ENCODE measurements around the gene MRPS10. TPM values are rescaled to one million over a fixed set of nuclear protein-coding genes. Genes with fewer than 3 reads are reported as not detected.

MRPS10 gene
- total RNA-seq, 1 experiment from 2014 or later: 57.7 TPM

DNA sequence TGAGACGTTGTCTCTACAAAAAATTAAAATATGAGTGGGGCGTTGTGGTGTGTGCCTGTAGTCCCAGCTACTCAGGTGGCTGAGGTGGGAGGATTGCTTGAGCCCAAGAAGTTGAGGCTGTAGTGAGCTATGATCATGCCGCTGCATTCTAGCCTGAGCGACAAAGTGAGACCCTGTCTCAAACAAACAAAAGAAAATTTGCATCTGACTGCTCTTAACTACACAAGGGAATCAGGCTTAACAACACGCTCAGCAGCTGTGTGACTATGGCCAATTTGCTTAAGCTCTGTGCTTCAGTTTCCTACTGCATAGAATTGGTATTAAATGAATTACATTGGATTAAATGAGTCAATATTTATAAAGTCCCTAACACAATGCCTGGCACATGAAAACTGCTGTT is 24.3 kb upstream of the MRPS10 start:
- no peak for DNase-seq (ENCODE audit: low spot score)
- in situ Hi-C loops (cut with HindIII; ENCODE audit: low sequenced_read_pairs): no loop called here

DNA sequence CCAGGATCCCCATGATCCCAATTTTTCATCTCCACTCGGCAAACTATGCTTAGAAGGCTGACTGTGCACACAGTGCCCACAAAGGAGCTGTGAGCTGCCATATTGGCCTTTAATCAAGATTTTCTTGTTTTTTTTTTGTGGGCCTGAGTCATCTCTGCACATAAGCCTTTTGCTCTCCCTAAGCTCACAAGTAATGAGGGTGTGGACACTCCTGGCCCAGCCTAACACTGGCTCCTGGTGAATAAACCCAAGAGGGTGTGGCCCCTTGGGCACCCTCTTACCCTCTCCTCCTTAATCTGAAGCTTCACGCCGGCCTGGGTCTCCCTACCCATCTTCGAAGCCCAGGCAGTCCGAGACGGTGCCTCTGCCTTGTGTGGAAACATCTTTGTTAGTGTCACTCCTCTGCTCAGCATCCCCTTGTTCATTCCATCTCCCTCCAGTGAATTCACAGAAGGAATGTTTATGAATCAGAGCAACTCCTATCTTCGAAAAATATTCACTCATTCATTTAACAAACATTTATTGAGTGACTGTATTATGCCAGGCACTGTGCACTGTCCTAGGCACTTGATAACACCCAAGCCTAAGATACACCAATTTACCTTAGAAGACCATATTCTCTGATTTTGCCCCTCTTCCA is 22.2 kb upstream of the MRPS10 start:
- DNase-seq (ENCODE audit: low spot score): no peak
- in situ Hi-C loops (cut with HindIII; ENCODE audit: low sequenced_read_pairs): no loop called here

DNA sequence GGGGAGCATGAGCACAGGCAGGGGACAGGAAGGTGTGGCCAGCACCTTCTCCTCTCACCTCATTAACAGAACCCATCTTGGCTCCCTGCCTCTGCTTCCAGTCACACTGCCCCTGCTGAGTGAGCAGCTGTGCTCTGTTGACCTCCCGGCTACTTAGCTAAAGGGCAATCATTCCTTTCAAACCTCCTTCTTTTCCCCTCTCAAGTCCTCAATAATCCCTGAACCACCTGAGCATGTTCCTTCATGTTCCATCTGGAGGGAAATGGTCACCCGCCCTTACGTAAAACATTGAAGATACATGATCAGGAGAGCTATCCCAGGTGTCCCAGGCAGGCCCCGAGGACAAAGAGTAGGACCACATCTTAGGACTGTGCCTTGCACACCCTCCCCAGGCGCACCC is 21.7 kb upstream of the MRPS10 start:
- in situ Hi-C loops (cut with HindIII; ENCODE audit: low sequenced_read_pairs): no loop called here

DNA sequence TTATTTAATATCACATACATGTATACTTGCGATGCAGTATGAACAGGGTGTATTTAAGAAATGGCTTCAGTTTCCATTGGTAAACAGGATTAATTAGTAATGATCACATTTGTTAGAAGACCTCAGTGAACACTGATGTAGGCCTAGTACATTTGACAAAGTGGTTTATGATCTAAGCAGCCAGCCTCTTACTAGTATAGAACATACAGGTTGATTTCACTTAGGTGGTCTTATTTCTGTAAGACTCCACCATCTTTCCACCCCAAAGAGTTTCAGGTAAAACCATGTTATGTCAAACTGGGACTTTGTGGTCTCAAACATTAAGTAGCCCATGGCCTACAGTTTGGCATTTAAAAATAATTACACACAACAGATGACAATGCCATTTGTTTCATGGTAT is 20.2 kb upstream of the MRPS10 start:
- no peak for DNase-seq (ENCODE audit: low spot score)
- in situ Hi-C loops (cut with HindIII; ENCODE audit: low sequenced_read_pairs): no loop called here

More for the DNA sequence above, 21.7 kb upstream of the MRPS10 start:
- peak; percentile 34 for DNase-seq (ENCODE audit: low spot score)

DNA sequence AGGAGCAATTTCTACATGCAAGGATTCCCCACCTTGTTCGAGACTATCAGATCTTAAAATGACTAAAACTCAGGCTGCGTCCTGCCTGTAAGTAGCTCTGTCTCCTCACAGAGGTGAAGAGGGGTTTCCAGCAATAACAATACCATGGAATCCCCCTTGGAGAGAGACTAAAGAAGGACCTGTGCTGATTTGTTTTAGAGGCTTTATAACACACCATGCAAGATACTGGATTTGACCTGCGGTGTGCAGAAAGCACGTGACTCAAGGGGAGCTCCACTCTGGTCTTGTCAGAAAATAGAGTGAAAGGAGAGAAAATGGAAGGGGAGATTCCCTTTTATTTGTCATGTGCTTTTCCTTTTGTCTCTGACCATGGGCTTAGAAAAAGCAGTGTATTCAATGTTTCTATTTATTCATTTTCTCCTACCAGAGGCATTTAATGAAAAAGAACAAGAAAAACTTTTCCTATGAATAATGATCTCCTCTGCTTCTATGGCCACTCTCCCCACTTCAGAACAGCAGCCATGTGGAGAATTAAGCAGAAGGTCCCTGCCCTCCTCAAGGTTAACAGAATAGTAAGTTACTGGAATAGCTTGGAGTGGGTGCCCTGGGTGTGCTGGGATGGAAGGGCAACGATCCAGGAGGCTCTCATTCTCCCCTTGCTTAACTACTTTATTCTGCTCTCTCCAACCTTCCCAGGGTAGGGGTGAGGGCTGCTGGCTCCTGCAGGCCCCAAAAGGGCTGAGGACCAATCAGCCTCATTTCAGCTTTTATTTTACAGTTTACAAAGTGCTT is 19.2 kb upstream of the MRPS10 start:
- DNase-seq (ENCODE audit: low spot score): no peak
- in situ Hi-C loops (cut with HindIII; ENCODE audit: low sequenced_read_pairs): no loop called here

DNA sequence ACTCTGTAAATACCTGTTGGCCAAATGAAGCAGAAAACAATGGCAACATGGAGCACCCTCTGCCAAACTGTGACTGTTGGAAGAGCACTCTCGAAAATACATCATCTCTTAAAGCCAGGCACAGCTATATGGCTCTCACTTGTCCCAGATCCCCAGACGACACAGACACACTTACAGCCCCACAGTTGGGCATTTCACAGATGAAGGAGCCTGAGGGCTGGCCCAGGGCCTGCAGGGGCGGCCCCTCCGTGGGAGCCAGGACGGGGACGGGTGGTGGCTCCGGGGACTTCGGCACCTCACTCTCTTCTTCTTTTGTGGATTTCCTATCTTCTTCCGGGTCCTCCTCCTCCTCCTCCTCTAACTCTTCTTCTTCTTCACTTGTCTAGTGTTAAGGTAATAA is 18.4 kb upstream of the MRPS10 start:
- DNase-seq (ENCODE audit: low spot score): no peak
- in situ Hi-C loops (cut with HindIII; ENCODE audit: low sequenced_read_pairs): no loop called here

DNA sequence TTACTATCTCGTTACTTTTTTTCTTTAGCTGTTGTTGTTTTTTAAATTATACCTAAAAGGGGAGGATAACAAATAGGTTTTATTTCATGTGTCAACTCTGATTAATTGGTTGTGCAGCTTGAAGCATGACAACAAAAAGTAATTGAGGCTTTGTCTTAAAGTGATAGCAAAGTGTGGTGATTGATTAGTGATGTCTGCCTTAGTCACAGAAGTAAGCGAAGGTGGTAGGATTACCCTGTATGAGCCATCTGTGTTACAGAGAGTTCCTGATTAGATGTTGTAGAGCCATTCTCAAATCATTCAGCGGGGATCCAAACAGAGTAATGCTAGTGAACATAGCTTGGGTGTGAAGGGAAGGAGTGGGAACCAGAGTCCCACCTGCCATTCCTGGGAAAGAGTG is 14.4 kb upstream of the MRPS10 start:
- DNase-seq (ENCODE audit: low spot score): no peak
- in situ Hi-C loops (cut with HindIII; ENCODE audit: low sequenced_read_pairs): no loop called here

DNA sequence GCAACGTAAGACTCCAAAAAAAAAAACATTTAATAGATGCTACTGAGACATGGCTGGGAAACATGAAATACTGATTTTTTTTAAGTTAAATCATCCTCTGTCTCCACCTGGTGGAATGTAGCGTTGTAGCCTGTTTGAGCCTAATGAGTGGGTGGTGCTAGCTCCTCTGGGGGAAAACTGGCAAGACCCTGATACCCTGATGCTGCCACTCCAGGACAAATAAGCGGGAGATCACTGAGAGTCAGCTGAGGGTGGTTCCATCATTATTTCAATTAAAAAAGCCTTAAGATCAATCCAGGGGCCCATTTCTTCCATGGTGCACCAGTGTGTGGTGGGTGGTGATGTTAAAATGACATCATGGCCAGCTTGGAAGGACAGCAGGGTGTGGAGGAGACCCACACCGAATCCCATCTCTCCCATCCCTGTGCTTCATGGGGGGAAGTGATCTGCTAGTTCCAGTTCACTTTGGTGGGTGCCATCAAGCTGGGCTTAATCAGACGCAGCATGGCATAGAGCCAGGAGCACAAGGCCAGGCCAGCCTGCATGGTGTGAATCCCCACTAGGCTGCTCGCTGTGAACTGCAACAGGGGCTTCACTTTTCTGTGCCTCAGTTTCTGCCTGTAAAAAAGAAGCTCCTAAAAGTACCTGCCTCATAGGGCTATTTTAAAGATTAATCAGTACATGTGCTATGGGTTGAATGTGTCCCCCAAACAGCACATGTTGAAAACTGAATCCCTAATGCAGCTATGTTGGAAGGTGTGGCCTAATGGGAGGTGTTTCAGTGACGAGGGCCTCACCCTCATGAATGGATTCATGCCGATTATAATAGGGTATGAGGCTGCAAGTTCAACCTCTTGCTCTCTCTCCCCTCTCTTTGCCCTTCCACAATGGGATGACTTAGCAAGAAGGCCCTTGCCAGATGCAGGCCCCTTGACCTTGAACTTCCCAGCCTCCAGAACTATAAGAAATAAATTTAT is 13.0 kb upstream of the MRPS10 start:
- in situ Hi-C loops (cut with HindIII; ENCODE audit: low sequenced_read_pairs): no loop called here
- DNase-seq (ENCODE audit: low spot score): no peak

DNA sequence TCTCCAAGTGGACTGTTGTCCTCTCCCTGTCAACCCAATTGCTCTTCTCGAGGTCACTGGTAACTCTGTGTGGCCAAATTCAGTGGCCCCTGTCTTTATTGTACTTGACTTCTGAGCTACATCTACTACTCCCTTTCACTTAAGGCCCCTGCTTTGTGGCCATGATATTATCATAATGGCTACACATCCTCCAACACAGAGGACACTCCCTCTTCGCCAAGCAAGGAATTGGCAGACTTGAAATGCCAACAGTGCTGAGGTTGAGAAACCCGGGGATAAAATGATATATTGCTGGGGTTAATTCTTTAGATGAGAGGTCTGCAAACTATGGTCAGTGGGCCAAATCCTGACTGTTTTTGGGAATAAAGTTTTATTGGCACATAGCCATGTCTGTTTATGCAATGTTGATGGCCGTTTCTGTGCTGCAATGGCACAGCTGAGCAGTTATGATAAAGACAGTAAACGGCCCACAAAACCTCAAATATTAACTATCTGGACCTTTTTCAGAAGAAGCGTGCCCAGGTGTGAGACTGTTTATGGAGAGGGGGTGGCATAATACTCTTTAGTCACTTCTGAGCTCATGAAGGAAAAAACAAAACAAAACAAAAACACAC is 12.0 kb upstream of the MRPS10 start:
- in situ Hi-C loops (cut with HindIII; ENCODE audit: low sequenced_read_pairs): no loop called here
- no peak for DNase-seq (ENCODE audit: low spot score)

DNA sequence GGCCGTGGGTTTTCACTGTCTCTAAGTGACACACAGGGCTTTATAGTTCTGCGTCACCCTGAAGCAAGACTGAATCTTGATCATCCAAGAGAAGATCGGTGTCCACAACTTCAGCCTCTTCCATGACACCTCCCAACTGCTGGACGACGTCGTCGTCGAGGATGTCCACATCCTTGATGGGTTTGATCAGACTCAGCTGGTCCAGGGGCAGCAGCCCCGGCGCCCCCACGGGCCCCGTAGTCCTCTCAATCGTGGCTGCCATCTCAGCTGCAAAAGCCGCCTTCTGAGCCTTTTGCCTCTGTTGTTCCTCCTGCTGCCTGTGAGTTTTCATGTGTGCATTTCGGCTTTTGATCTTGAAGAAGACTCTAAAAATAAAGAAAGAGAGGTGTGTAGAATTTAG is 10.6 kb upstream of the MRPS10 start:
- DNase-seq (ENCODE audit: low spot score): no peak
- in situ Hi-C loops (cut with HindIII; ENCODE audit: low sequenced_read_pairs): no loop called here

DNA sequence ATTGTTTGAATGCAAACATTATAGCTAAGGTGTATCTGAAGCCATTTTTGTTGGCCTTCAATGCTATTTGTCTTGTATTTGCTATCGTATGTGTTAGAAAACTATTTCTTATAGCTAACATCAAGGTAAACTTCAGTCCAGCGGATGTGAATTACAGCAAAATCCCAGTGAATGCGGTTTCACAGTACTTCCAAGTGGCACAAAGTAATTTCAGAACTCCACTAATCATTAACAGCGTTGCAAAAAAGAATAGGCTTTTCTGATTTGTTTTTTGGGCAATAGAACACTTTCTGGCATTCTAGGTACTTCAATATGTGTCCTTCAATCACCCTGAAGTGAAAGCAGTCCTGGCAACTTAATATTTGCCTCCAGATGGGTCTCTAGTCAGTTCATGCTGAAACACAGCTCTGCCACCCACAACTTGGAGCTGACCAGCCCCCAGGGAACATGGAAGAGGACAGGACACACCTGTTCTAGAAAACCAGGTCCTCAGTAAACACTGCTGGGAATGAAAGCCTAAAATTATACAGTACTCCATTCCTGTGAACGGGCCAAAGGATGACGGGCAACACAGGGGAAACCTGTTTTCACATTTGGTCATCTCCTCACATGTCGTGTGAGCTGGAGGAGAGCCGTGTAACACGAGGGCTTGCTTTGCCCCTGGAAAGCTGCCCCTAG is 9.7 kb upstream of the MRPS10 start:
- in situ Hi-C loops (cut with HindIII; ENCODE audit: low sequenced_read_pairs): no loop called here
- no peak for DNase-seq (ENCODE audit: low spot score)

DNA sequence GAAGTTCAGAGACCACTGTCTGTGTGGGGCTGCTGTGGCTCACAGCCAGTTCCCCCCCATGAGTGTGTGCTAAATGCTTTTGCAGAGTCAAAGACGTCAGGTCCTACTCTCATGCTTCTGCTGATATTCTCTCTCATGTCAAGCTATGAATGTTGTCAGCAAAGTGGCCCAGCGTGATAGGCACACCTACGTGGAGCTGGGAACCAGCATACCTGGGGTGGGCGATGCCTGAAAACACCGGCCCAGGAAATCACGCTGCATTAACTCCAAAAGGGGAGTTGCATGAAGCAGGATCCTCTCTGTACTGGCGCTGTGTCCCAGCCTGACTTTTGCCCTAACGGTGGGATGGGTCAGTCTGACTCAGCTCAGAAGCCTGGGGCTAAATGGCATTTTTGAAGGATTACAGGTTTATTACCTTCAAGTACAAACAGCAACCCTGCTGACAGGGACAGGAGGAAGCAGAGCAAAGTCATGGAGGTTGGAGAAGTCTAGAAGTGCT is 9.0 kb upstream of the MRPS10 start:
- in situ Hi-C loops (cut with HindIII; ENCODE audit: low sequenced_read_pairs): no loop called here
- no peak for DNase-seq (ENCODE audit: low spot score)

DNA sequence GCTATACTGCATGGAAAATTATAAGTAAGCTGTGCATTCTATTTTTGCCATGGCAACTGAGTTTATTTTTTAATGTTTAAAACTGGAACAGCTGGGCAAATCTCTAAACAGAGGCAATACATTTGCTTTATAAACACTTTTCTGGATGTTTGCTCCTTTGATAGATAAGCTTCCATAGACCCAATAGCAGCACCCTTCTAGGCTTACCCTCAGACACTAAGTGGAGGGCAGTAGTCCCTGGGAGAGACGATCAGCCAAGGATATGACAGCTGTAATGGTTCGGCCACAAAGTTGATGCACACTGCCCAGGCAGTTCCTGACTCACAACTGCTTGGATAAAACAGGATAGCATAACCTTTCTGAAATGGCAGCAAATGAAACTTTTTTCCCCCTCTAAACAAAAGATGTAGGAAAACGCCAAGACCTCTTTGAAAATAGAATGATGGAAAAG is 8.5 kb upstream of the MRPS10 start:
- no peak for DNase-seq (ENCODE audit: low spot score)
- in situ Hi-C loops (cut with HindIII; ENCODE audit: low sequenced_read_pairs): no loop called here

DNA sequence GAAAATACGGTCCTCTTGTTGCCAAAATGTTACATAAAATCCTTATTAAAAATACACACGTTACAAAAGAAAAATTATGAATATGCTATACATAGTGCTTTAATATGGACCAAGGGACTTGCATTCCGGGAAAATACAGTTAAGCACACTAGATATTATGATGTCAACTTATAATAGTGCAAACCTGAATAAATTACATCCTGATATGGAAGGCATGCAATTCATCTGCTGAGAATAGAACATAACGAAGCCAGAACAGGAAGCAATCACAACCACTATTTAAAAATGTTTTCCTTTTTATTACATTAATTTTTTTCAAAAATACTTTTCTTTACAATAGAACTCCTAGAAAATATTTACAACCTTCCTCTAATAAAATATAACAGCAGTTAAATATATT is 7.8 kb upstream of the MRPS10 start:
- no peak for DNase-seq (ENCODE audit: low spot score)
- in situ Hi-C loops (cut with HindIII; ENCODE audit: low sequenced_read_pairs): no loop called here

DNA sequence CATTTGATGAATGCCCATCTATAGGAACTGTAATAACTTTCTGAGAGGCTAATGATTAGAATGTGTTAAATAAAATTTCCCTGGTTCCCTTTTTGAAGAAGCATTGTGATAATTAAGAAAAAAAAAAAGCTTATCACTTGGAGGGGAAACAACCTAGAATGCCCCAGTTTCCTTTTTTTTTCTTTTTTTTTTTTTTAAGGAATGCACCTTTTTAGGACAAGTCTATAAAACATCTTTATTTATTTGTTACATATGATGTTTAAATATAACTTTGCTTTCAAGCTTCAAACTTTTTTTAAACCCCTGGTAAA is 7.3 kb upstream of the MRPS10 start:
- in situ Hi-C loops (cut with HindIII; ENCODE audit: low sequenced_read_pairs): no loop called here

DNA sequence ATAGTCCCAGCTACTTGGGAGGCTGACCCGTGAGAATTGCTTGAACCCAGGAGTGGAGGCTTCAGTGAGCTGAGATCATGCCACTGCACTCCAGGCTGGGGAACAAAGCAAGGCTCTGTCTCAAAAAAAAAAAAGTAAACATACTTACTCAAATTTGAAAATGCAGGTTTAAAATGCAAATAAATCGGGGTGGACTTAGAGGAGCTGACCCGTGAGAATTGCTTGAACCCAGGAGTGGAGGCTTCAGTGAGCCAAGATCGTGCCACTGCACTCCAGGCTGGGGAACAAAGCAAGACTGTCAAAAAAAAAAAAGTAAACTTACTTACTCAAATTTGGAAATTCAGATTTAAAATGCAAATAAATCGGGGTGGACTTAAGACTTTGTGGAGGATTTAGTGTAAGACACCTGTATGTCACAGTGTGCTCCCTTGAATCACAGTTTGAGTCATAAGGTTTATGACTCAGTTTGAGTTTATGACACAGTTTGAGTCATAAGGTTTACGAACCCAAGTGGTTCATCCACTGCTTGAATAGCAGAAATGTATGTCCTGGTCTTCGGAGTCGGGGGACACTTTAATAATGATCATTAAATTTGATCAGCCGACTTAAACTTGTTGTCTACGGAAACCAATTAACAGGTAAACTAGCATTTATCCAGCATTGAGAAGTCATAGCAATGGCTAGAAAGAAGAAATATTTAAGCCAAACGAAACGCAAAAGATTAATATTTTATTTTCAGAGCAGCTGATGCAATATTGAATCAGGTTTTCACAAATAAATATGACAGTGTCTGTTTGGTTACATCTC is 6.8 kb upstream of the MRPS10 start:
- DNase-seq (ENCODE audit: low spot score): no peak
- in situ Hi-C loops (cut with HindIII; ENCODE audit: low sequenced_read_pairs): no loop called here

More for the DNA sequence above, 7.3 kb upstream of the MRPS10 start:
- DNase-seq (ENCODE audit: low spot score): no peak

DNA sequence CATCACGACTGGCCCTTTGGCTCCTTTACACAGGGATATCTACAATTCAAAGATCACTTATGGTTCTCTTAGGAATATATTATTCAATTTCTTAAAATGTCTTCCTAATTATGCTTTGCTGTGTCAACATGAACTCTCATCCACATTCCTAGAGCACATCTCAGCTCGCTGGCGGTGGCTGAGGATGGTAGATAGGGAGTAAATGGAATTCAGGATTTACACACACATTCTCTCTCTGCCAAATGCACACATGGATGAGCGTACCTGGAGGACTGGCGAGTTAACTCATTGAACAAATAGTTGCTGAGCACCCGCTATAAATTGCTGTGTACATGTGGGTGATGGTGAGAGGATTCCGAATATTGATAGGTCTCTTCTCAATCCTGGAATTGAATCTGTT is 4.8 kb upstream of the MRPS10 start:
- DNase-seq (ENCODE audit: low spot score): no peak
- in situ Hi-C loops (cut with HindIII; ENCODE audit: low sequenced_read_pairs): no loop called here

DNA sequence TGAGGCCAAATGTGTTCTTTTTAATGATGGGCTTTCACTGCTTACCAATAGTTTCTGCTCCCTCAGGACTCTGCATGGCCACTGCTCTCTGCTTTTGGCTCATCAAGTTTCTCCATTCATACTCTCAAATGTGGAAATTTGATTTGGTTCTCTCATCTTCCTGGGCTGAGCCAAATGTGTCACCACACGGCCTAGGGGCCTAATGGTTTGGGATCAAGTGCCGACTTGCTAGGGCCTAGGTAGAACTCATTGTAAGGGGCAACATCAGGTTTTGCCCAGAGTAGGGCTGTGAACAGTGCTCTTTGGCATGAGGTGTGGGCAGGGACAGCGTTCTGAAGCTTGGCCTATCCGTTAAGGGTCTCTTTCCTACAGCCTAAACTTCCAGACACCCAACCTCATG is 3.9 kb upstream of the MRPS10 start:
- in situ Hi-C loops (cut with HindIII; ENCODE audit: low sequenced_read_pairs): no loop called here
- no peak for DNase-seq (ENCODE audit: low spot score)
